IgD-negative memory B cell (primary cell): ENCODE measurements around the gene CCDC194. TPM values are rescaled to one million over a fixed set of nuclear protein-coding genes. Genes with fewer than 3 reads are reported as not detected.

Experiments used
- H3K27ac Mint-ChIP-seq, 3 donors: one replicate each; pipeline ENCODE4 v1.8.0; 2020 to 2022; ENCODE audit warnings: mild to moderate bottlenecking in 3 of 3, mixed read lengths in 3 of 3, moderate library complexity in 1 of 3
- H3K27me3 Mint-ChIP-seq: one replicate; pipeline ENCODE4 v1.8.0; 2021; ENCODE audit warnings: mixed read lengths
- H3K36me3 Mint-ChIP-seq: one replicate; pipeline ENCODE4 v1.8.0; 2020; ENCODE audit warnings: mild to moderate bottlenecking, mixed read lengths
- H3K4me1 Mint-ChIP-seq, 3 donors: one replicate each; pipeline ENCODE4 v1.8.0; 2020 to 2022; ENCODE audit warnings: mixed read lengths in 3 of 3, mild to moderate bottlenecking in 1 of 3
- H3K4me3 Mint-ChIP-seq, 4 donors: one replicate each; pipeline ENCODE4 v1.8.0; 2020 to 2022; ENCODE audit warnings: mild to moderate bottlenecking in 4 of 4, mixed read lengths in 4 of 4, moderate library complexity in 3 of 4
- H3K9me3 Mint-ChIP-seq, 3 donors: one replicate each; pipeline ENCODE4 v1.8.0; 2020 to 2021; ENCODE audit warnings: mixed read lengths in 3 of 3, mild to moderate bottlenecking in 1 of 3
- polyA plus RNA-seq: library from polyadenylated mRNA; unstranded; fragments of 300-500 nt; fragmentation: Illumina TruSeq; gene quantifications from one replicate; pipeline ENCODE4 v1.2.3, GENCODE V29; 2021

The CCDC194 gene
- polyA plus RNA-seq, 1 donor from 2014 or later = not detected

DNA sequence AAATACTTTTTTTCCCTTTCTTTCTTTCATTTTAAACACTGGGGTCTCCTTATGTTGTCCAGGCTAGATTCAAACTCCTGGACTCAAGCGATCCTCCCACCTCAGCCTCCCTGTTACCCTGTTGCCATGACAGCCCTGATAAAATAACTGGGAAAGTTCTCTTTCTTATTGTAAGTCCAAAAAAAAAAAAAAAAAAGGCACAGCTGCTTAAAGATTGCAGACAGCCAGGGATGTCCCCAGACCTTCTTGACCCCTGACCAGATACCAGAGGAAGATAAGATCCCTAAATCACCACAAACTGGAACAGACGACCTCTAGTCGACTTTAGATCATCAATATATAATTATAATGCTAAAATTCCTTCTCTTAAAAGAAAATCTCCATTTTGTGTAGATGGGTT, 24.7 kb upstream of the CCDC194 start:
- peaks cover 6 to 13% (median 8%) of the 10 kb centered on the region in 3 donors for H3K4me1 Mint-ChIP-seq
- H3K27ac Mint-ChIP-seq = no peak overlapping the region
- H3K9me3 Mint-ChIP-seq = no peaks in the 10 kb centered on the region
- H3K36me3 Mint-ChIP-seq = peaks cover 1% of the 10 kb centered on the region
- peaks cover 1% of the 10 kb centered on the region for H3K27me3 Mint-ChIP-seq
- H3K4me3 Mint-ChIP-seq = peak overlapping the region; percentile 90 to 98 (median 96)

GRCh38 chr19:17415121-17415520, 21.1 kb upstream of the CCDC194 start:
- no peaks in the 10 kb centered on the region for H3K9me3 Mint-ChIP-seq
- H3K4me3 Mint-ChIP-seq = peak overlapping the region in 1 of 4 donors; percentile 23
- peaks cover 1% of the 10 kb centered on the region for H3K27me3 Mint-ChIP-seq
- peaks cover 1% of the 10 kb centered on the region for H3K36me3 Mint-ChIP-seq
- peaks cover 6 to 11% (median 8%) of the 10 kb centered on the region in 3 donors for H3K4me1 Mint-ChIP-seq
- H3K27ac Mint-ChIP-seq = no peak overlapping the region

DNA sequence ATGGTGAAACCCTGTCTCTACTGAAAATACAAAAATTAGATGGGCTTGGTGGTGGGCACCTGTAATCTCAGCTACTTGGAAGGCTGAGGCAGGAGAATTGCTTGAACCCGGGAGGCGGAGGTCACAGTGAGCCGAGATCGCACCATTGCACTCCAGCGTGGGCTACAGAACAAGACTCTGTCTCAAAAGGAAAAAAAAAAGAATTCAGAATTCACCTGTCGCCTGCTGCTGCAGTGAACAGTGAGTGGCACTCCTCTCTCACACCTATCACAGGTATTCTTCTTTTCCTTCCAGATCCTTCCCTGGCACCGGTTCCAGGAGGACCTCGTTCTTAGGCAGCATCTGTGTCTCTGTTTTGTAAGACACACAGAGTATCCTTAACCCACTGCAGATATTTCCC, 20.1 kb upstream of the CCDC194 start:
- Mint-ChIP-seq H3K27me3 (peaks cover 1% of the 10 kb centered on the region), H3K4me3 (no peak overlapping the region), H3K27ac (no peak overlapping the region), H3K9me3 (no peaks in the 10 kb centered on the region), H3K4me1 (peaks cover 0 to 6% (median 3%) of the 10 kb centered on the region in 3 donors), H3K36me3 (no peaks in the 10 kb centered on the region)

DNA sequence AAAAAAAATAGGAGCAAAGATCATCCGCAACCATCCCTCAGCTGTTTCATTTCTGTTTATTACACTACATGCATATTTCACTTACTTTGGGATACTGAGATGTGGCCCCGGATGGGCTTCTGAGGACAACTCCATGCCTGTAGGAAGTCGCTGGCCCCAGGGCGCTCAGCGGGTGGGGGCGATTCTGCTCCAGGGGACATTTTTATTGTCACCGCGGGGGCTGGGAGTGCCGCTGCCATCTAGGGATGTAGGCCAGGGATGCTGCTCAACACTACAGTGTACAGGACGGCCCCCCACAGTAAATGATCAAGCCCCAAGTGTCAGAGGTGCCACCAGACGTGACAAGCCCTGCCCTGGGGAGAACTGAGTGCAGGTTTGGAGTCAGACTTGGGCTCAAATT, 17.8 kb upstream of the CCDC194 start:
- no peaks in the 10 kb centered on the region for H3K9me3 Mint-ChIP-seq

GRCh38 chr19:17409990-17410389, 16.0 kb upstream of the CCDC194 start:
- no peaks in the 10 kb centered on the region for H3K9me3 Mint-ChIP-seq
- H3K27ac Mint-ChIP-seq = no peak overlapping the region
- H3K27me3 Mint-ChIP-seq = no peaks in the 10 kb centered on the region
- H3K4me1 Mint-ChIP-seq = peaks cover 14 to 19% (median 18%) of the 10 kb centered on the region in 3 donors
- no peaks in the 10 kb centered on the region for H3K36me3 Mint-ChIP-seq
- peak overlapping the region in 1 of 4 donors; percentile 38 for H3K4me3 Mint-ChIP-seq

More for the DNA sequence above, 17.8 kb upstream of the CCDC194 start:
- Mint-ChIP-seq H3K27ac (no peak overlapping the region), H3K27me3 (no peaks in the 10 kb centered on the region), H3K36me3 (no peaks in the 10 kb centered on the region), H3K4me1 (peaks cover 9 to 16% (median 10%) of the 10 kb centered on the region in 3 donors), H3K4me3 (no peak overlapping the region)

GRCh38 chr19:17406887-17407196, 12.8 kb upstream of the CCDC194 start:
- no peaks in the 10 kb centered on the region for H3K9me3 Mint-ChIP-seq
- H3K4me1 Mint-ChIP-seq = peaks cover 22 to 24% (median 23%) of the 10 kb centered on the region in 3 donors
- no peaks in the 10 kb centered on the region for H3K27me3 Mint-ChIP-seq
- peak overlapping the region; percentile 38 to 99 (median 87) for H3K27ac Mint-ChIP-seq
- H3K4me3 Mint-ChIP-seq = peak overlapping the region; percentile 92 to 99 (median 93)
- H3K36me3 Mint-ChIP-seq = no peaks in the 10 kb centered on the region

DNA sequence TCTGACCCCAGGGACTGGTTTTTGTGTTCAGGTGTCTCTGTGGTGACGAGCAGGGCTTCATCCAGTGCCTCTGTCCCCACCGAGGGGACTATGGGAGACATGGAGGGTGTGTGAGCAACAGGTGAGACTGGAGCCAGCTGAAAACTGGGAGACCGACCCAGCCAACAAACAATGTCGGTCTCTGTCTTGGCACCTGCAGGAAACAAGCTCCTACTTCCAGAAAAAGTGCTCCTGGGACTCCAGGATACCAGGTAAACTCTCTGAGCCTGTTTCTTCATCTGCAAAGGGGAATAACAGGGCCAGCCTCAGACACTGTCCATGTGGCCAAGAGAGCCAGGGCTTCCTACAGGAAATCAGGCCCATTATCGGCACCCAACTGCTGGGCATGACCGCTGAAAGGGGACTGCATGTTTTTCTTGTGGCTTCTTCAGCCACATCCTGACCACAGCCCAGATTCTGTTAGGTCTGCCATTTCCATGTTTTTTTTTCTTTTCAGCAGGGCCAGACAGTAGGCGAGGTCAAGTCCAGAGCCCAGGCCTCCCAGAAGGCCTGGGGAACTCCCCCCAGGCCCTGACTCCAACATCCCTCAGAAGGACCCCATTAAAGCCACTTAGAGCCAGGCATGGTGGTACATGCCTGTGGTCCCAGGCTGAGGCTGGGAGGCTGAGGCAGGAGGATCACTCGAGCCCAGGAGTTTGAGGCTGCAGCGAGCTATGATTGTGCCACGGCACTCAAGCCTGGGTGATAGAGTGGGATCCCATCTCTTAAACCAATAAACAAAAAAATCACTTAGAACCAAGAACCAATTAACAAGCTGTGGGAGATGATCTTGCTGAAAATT, 12.3 kb upstream of the CCDC194 start:
- Mint-ChIP-seq H3K27me3 (no peaks in the 10 kb centered on the region), H3K4me1 (peaks cover 22 to 24% (median 23%) of the 10 kb centered on the region in 3 donors), H3K27ac (peak overlapping the region; percentile 77 to 99 (median 93)), H3K9me3 (no peaks in the 10 kb centered on the region), H3K4me3 (peak overlapping the region; percentile 92 to 99 (median 93)), H3K36me3 (no peaks in the 10 kb centered on the region)

GRCh38 chr19:17405250-17406045, 11.5 kb upstream of the CCDC194 start, which contains the start of gene BST2:
TSS of gene BST2 (minus strand) at chr19:17405630. CDS start at chr19:17405575, 55 bp downstream.
- no peaks in the 10 kb centered on the region for H3K27me3 Mint-ChIP-seq
- no peaks in the 10 kb centered on the region for H3K9me3 Mint-ChIP-seq
- H3K4me3 Mint-ChIP-seq = peak within 1 kb of the TSS; percentile 92 to 99 (median 93)
- H3K27ac Mint-ChIP-seq = peak within 1 kb of the TSS; percentile 77 to 99 (median 93)
- peaks cover 22 to 24% (median 23%) of the 10 kb centered on the region in 3 donors for H3K4me1 Mint-ChIP-seq
- no peaks in the 10 kb centered on the region for H3K36me3 Mint-ChIP-seq

- peak overlapping the region; percentile 77 to 99 (median 80) for H3K27ac Mint-ChIP-seq
- peaks cover 22 to 24% (median 23%) of the 10 kb centered on the region in 3 donors for H3K4me1 Mint-ChIP-seq
- no peaks in the 10 kb centered on the region for H3K27me3 Mint-ChIP-seq
- H3K9me3 Mint-ChIP-seq = no peaks in the 10 kb centered on the region
- H3K4me3 Mint-ChIP-seq = peak overlapping the region; percentile 92 to 99 (median 93)
- no peaks in the 10 kb centered on the region for H3K36me3 Mint-ChIP-seq
Measured at GRCh38 chr19:17404621-17405249, 10.7 kb upstream of the CCDC194 start.

DNA sequence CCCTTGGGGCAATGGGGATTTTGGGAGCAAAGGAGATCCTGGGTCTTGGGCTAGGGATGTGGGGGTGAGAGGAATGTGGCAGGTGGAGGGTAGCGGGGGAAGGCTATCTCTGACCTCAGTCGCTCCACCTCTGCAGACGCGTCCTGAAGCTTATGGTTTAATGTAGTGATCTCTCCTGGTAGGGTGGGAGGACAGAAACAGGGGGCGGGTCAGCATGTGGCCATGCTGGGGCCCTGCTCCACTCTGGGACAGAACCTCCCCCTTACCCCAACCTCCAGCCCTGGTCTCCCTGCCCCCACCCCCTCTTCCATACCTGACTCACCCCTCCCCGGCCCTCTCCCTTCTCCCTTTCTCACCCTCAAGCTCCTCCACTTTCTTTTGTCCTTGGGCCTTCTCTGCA, 10.0 kb upstream of the CCDC194 start:
- Mint-ChIP-seq H3K27me3 (no peaks in the 10 kb centered on the region), H3K9me3 (no peaks in the 10 kb centered on the region)

GRCh38 chr19:17402982-17403855, 9.2 kb upstream of the CCDC194 start:
- peak overlapping the region in 2 of 4 donors; percentile 93 to 99 for H3K4me3 Mint-ChIP-seq
- H3K4me1 Mint-ChIP-seq = peaks cover 22 to 24% (median 23%) of the 10 kb centered on the region in 3 donors
- H3K9me3 Mint-ChIP-seq = no peaks in the 10 kb centered on the region
- no peaks in the 10 kb centered on the region for H3K27me3 Mint-ChIP-seq
- no peak overlapping the region for H3K27ac Mint-ChIP-seq
- H3K36me3 Mint-ChIP-seq = no peaks in the 10 kb centered on the region

More for the DNA sequence above, 10.0 kb upstream of the CCDC194 start:
- Mint-ChIP-seq H3K36me3 (no peaks in the 10 kb centered on the region), H3K4me1 (peaks cover 22 to 24% (median 23%) of the 10 kb centered on the region in 3 donors), H3K4me3 (peak overlapping the region; percentile 92 to 99 (median 93)), H3K27ac (peak overlapping the region; percentile 14 to 80 (median 68))

DNA sequence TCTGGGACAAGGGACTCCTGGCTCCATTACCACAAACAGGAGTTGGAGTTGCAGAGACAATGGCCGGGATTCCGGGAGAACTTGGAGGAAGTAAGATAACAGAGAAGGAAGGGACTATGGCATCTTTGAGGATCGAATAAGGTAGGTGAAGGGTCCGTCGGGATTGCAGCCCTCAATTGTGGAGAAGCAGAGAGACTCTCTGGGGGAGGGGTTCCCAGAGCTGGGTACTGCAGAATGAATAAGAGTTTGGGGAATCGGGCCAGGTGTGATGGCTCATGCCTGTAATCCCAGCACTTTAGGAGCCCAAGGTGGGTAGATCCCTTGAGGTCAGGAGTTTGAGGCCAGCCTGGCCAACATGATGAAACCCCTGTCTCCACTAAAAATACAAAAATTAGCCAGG, 7.6 kb upstream of the CCDC194 start:
- no peaks in the 10 kb centered on the region for H3K27me3 Mint-ChIP-seq
- H3K27ac Mint-ChIP-seq = no peak overlapping the region
- no peaks in the 10 kb centered on the region for H3K36me3 Mint-ChIP-seq
- H3K9me3 Mint-ChIP-seq = no peaks in the 10 kb centered on the region
- peak overlapping the region in 2 of 4 donors; percentile 38 to 45 for H3K4me3 Mint-ChIP-seq
- H3K4me1 Mint-ChIP-seq = peaks cover 9 to 13% (median 11%) of the 10 kb centered on the region in 3 donors

- no peaks in the 10 kb centered on the region for H3K36me3 Mint-ChIP-seq
- peaks cover 0 to 4% (median 3%) of the 10 kb centered on the region in 3 donors for H3K4me1 Mint-ChIP-seq
- no peaks in the 10 kb centered on the region for H3K27me3 Mint-ChIP-seq
- no peak overlapping the region for H3K4me3 Mint-ChIP-seq
- no peak overlapping the region for H3K27ac Mint-ChIP-seq
- H3K9me3 Mint-ChIP-seq = no peaks in the 10 kb centered on the region
Measured at GRCh38 chr19:17398902-17399527, 5.0 kb upstream of the CCDC194 start.
